EL (cell line): ENCODE data around the gene FAM149A.
A peak's percentile ranks its signal among the peaks of the same experiment; 100 is the strongest.

ENCODE experiments used
- DNase-seq: peaks from one replicate; pipeline ENCODE4 v3.0.0-alpha.2; 2016

The FAM149A gene

GRCh38 chr4:186107947-186108346 is 3.4 kb downstream of the FAM149A start:
- no peak for DNase-seq

GRCh38 chr4:186108391-186108790 is 3.9 kb downstream of the FAM149A start:
- DNase-seq: no peak

GRCh38 chr4:186109245-186109644 is 4.7 kb downstream of the FAM149A start:
- DNase-seq: no peak

GRCh38 chr4:186116697-186117096 is 12.2 kb downstream of the FAM149A start:
- DNase-seq: no peak

- no peak for DNase-seq
These were observed 14.1 kb downstream of the FAM149A start for GRCh38 chr4:186118582-186118981.

GRCh38 chr4:186121057-186121456 is 16.6 kb downstream of the FAM149A start:
- DNase-seq: no peak

GRCh38 chr4:186128842-186129241 is 24.3 kb downstream of the FAM149A start:
- DNase-seq: no peak

- no peak for DNase-seq
These were observed 27.4 kb downstream of the FAM149A start for GRCh38 chr4:186131935-186132334.

GRCh38 chr4:186132577-186133242 is 28.2 kb downstream of the FAM149A start:
- DNase-seq: peak; percentile 29

GRCh38 chr4:186134257-186134656 is 29.8 kb downstream of the FAM149A start:
- no peak for DNase-seq

GRCh38 chr4:186134861-186135260 is 30.4 kb downstream of the FAM149A start:
- DNase-seq: no peak

GRCh38 chr4:186137196-186137794 is 32.8 kb downstream of the FAM149A start:
- peak; percentile 13 for DNase-seq

GRCh38 chr4:186144198-186144945 is 39.9 kb downstream of the FAM149A start:
- DNase-seq: peak; percentile 30

- peak; percentile 44 for DNase-seq
These were observed 40.6 kb downstream of the FAM149A start for GRCh38 chr4:186144946-186145569.

GRCh38 chr4:186146458-186146857 is 42.0 kb downstream of the FAM149A start:
- no peak for DNase-seq

GRCh38 chr4:186148336-186148975 is 44.0 kb downstream of the FAM149A start:
- no peak for DNase-seq

GRCh38 chr4:186149872-186150271 is 45.4 kb downstream of the FAM149A start:
- no peak for DNase-seq

- no peak for DNase-seq
These were observed 46.4 kb downstream of the FAM149A start for GRCh38 chr4:186150926-186151325.

GRCh38 chr4:186151499-186151898 is 47.0 kb downstream of the FAM149A start:
- DNase-seq: no peak

GRCh38 chr4:186158021-186158813 is 53.7 kb downstream of the FAM149A start:
- DNase-seq: no peak

- no peak for DNase-seq
These were observed 54.5 kb downstream of the FAM149A start for GRCh38 chr4:186158966-186159365.

- DNase-seq: no peak
These were observed 55.1 kb downstream of the FAM149A start for GRCh38 chr4:186159613-186160012.
